IPS DF 19.7 (cell line): Measurements from ENCODE around the gene EYS.

Source experiments
- DNase-seq: peaks from one replicate; pipeline ENCODE4 v3.0.0-alpha.2; 2013; ENCODE audit warnings: low read depth, low spot score

The EYS gene

GRCh38 chr6:65707126-65707826, at the start of gene EYS:
Gene EYS, minus strand, starts transcription at chr6:65707226. Its CDS starts 211,816 bp downstream, at chr6:65495410.
- no peak for DNase-seq

DNA sequence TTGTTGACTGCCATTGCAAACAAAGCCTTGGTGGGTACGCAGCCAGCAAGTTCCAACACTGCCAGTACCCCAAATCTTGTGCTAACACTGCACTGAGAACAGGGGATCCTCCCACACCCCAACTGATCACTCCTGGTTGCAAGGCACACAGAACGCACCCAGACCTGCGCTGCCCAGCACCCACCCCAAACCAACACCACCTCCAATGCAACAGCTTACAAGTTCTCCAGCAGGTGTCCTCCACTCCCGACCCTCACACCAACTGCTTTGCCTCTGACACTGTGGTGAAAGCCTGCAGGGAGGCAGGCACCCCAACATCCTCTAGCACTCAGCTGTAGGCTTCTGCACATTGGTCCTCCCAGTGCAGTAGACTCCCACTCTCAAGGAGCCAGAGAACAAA, 39.3 kb upstream of the EYS start:
- no peak for DNase-seq

DNA sequence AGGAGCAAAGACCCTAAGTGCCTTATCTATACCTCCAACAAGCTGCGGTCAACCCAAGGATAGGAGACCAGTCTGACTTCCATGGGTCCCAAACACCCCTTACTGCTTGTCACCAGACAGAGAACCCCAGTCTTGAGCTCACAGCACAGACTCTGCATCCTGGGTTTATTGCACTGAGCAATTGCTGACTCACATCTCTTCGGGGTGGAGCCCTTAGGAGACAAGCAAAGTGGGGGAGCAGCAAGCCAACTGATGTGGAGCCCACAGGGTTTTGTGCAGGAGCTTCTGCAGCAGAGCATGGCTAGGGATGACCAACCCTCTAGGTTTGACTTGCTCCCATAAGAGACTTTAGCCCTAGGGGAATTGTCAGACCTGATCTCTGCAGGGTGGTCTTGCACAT, 38.6 kb upstream of the EYS start:
- no peak for DNase-seq

GRCh38 chr6:65728879-65729479, 22.0 kb upstream of the EYS start:
- DNase-seq: no peak

DNA sequence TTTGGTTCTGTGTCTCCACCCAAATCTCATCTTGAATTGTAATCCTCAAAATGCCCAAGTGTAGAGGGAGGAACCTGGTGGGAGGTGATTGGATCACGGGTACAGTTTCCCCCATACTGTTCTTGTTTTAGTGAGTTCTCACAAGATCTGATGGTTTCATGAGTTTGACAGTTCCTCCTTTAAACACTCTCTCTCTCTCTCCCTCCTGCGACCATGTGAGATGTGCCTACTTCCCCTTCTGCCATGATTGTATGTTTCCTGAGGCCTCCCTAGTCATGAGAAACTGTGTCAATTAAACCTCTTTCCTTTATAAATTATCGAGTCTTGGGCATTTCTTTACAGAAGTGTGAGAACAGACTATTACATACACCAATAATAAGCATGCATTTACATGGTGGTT, 12.1 kb upstream of the EYS start:
- no peak for DNase-seq

- DNase-seq: no peak
Measured at GRCh38 chr6:65711531-65711930, 4.5 kb upstream of the EYS start.

GRCh38 chr6:65709099-65709830, 2.2 kb upstream of the EYS start:
- no peak for DNase-seq

- no peak for DNase-seq
Measured at GRCh38 chr6:65708162-65708561, 1.1 kb upstream of the EYS start.

DNA sequence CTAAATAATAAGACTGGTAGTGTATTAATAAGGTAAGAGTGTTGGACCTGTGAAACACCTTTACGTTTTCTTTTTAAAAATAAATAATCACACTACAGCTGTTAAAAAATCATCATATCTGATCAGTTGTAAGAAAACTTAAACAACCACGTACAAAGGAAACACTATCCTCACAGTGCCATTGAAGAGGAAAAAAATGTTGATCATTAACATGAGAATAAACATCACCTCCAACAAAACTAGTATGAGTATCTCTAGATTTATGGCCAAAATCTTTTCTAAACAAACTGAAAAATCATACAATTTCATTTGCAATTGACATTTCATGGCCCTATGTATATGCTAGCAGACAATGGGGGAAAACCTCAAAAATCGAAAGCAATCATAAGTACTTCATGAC, 590 bp downstream of the EYS start:
- DNase-seq: no peak

DNA sequence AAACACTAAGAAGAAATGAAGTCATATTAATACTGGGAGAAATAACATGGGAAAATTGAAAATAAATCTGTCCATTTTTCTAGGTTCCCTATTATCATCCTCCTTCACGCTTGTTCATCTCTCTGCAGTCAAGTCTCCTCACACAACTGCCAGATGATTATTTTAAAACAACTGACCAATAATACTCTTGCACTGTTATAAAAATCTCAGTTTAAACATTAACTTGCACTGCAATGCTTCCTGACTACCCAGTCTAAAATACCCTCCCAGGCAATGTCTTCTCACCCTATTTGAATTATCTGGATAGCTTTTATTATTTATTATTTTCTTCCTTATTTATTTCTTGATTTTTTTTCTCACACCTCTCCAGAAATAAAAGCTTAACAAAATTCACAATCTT, 5.7 kb downstream of the EYS start:
- DNase-seq: no peak

DNA sequence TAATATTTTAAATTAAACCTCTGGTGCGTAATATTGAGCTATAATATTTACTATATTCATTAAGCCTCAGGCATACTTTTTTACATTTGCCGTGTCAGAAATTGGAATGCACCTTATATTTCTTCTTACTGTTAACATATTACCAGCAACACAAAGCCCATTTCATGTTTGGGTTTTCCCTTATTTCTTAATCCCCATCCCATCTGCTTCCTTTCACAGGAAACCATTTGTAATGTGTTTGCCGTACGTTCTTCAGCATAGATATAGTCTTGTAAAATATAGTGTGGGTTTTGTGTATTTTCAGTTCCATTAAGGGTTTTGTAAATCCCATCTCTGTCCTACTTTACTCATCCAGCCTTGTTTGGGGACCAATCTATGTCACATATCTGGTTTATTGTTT, 6.5 kb downstream of the EYS start:
- DNase-seq: no peak

GRCh38 chr6:65692109-65692508, 14.9 kb downstream of the EYS start:
- DNase-seq: no peak

DNA sequence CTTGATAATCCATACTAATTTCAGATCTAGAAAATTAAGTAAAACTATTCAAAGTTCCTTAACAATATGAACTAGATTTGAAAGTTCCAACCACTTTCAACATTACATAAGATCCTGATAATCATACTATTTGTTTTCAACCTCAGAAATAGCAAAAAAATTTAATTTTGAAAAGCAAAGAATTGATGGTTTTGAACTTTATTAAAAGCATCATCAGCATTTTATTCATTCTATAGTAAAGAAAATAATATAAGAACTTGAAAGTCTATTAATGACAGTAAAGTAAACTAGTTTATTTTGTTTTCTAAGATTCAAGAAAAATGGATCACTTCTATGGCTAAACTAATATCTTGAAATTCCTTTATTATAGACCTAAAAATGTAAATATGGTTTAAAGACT, 26.8 kb downstream of the EYS start:
- DNase-seq: no peak

GRCh38 chr6:65671922-65672321, 35.1 kb downstream of the EYS start:
- DNase-seq: no peak

- no peak for DNase-seq
Measured at GRCh38 chr6:65667916-65668656, 38.9 kb downstream of the EYS start.

- no peak for DNase-seq
Measured at GRCh38 chr6:65650086-65650485, 56.9 kb downstream of the EYS start.

DNA sequence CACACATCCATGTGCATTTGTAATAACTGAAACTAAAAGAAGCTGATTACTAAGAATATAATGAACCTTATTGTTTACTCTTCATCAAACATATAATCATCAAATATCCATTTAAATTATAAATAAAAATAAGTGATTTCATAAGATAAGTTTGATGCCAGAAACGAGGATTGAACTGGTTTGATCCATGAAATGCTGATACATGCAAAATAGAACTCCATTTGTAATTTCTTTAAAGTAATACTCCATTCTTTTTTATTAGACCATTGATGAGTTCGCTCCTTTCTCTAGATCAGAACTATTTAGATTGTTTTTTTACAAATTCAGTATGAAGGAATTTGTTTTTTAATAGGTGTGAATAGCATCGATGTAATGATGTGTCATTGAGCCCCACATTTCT, 57.6 kb downstream of the EYS start:
- DNase-seq: no peak

DNA sequence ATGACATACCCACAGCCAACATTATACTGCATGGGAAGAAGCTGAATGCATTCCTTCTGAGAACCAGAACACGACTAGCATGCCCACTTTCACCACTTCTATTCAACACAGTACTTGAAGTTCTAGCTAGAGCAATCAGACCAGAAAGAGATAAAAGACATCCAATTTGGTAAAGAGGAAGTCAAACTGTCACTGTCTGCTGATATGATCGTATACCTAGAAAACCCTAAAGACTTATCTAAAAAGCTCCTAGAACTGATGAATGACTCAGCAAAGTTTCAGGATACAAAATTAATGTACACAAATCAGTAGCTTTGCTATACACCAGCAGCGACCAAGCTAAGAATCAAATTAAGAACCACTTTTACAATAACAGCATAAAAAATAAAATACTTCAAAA, 60.5 kb downstream of the EYS start:
- no peak for DNase-seq

DNA sequence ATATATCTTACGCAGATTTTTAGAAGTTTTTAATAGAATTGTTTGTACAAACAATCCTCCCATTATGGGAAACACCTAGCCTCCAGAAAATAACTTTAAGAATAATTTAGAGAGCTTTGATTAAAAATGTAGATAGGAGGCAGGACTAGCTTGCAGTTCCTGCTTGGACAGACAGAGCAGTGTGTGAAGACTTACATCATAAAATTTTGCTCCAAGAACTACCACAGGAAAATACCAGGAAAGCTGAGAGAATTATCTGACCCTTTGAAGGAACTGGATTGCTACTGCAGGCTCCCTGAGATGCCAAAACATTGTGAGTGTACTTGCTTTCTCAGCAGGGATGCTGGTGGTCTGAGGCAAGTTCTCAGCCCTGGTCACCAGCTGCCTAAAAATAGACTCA, 64.2 kb downstream of the EYS start:
- DNase-seq: no peak

DNA sequence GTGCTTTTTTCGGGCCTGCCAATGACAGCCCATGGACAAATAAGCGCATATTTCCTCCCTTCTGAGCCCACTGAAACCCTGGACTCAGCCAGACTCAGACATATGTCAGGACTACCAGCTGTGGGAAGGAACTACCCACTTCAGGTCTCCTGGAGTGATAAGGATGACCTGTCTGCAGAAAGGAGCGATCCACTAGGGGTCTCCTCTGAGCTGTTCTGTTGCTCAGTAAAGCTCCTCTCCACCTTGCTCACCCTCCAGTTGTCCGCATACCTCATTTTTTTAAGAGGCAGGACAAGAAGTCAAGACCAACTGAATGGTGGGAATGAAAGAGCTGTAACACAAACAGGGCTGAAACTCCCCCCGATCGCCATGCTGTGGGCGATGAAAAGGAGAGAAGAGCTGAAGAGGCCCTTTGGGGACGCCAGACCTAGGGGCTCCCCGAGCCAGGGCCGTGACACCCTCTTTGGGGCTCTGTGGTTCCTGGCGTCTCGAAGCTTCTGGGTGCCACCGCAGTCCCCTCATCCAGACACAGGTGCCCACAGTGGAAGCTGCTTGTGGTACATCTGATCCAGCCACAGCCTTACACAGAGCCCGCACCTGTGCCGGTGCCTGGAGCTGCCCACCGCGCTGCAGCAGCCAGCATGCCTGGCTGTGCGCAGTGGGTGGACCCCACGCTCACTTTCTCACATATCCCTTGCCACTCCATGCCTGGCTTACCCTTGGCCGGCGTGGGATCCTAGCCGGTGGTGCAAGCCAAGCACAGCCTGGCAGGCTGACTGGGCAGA, 68.8 kb downstream of the EYS start:
- DNase-seq: no peak

- DNase-seq: no peak
Measured at GRCh38 chr6:65637289-65638046, 69.6 kb downstream of the EYS start.
